Renal cortex interstitium (tissue), 11 donors: ENCODE data around the gene POLR2F. TPM values are rescaled to one million over a fixed set of nuclear protein-coding genes. Genes with fewer than 3 reads are reported as not detected.
"Not testable (repeated sequence)": the region's sequence is repeated elsewhere in the genome, so short reads cannot be mapped to it uniquely, and the experiment has no call there.

ENCODE experiments used
- DNase-seq, 11 donors: peaks; one replicate each; pipeline ENCODE4 v3.0.0-alpha.2; 2013; ENCODE audit warnings: low read depth in 9 of 11, low spot score in 4 of 11; ENCODE audit errors: extremely low read depth in 1 of 11
- polyA plus RNA-seq, 3 donors: library from polyadenylated mRNA; unstranded; fragments of 120-200 nt; gene quantifications; one replicate each; pipeline ENCODE4 v1.2.1, GENCODE V29; 2013; ENCODE audit not compliant: insufficient read length in 3 of 3

Gene POLR2F
- polyA plus RNA-seq, 3 donors = 65.2 to 86.6 (median 69.3) TPM

DNA sequence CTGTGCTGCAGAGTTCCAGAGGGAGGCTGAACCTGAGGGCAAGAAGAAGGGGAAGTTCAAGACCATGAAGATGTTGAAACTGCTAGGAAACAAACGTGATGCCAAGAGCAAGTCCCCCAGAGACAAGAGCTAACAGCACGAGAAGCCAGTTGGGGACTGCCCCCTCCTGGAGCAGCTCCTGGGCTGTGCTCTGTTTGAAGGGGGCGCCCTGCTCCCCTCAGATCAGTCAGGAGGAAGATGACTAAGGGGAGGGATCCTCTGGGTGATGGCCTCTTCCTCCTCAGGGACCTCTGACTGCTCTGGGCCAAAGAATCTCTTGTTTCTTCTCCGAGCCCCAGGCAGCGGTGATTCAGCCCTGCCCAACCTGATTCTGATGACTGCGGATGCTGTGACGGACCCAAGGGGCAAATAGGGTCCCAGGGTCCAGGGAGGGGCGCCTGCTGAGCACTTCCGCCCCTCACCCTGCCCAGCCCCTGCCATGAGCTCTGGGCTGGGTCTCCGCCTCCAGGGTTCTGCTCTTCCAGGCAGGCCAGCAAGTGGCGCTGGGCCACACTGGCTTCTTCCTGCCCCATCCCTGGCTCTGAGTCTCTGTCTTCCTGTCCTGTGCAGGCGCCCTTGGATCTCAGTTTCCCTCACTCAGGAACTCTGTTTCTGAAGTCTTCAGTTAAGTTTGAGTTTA, 12.7 kb upstream of the POLR2F start:
- no peak for DNase-seq

DNA sequence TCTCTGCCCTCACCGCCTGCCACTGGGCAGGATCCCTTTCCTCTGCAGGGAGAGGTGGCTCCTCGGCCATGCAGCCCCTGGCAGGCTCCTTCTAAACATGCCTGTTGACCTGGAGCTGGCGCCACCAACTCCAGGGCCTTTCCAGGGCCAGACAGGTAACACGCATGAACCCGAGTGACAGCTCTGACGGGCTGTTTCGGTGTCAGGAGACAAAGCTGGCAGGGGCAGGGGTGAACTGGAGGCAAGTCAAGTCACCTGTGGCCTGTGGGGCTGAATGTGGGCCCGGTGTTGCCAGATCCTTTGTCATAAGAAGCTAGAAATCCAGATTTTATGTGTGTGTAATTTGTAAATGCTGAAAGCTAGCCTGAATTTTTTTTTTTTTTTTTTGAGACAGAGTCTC, 11.4 kb upstream of the POLR2F start:
- no peak for DNase-seq

DNA sequence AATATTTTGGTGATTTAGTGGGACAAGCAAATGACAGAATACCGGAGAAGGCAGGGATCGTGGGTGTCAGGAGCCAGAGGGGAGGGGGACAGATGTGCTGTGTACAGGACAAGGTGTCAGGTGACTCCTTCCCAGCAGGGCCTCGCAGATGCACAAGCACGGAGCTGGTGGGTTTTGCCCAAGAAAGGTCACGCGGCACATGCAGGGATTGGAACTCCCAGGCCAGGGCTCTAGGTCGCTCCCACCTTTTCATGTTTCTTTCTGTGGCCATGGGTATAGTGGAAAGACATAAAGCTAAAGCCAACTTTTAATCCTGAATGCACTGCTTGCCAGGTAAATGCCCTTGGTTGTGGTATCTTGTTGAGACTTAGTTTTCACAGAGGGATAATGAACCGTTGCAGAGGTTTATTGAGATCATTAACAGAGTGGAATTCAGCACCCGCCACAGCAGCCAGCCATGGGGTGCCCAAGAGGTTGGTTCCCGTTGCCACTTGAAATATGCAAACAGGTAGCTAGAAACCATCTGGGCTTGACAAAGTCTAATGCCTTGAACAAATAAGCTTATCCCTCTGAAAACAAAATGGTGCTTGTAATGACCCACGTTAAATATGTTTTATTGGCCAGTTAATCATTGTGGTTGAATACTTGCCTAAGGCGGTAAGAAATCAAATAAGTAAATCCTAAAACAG, 10.2 kb upstream of the POLR2F start:
- peak in 3 of 11 donors; percentile 41 to 48 (median 46) for DNase-seq

DNA sequence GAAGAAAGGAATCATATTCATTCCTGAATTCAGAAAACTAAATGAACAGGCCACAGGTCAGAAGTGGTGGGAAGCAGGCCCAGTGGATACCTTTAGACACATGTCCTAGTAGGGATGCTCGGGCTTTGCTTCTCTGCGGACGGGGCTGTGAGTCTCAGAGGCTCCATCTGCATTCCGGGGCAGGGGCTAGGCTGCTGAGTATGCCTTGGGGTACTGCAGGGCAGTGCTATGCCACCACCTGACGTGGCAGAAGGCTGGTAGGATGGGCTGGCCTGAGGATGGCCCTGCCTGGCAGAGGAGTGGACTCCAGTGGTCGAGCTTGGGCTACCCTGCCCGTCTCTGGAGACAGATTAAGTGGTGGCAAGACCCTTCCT, 9.7 kb upstream of the POLR2F start:
- no peak for DNase-seq

DNA sequence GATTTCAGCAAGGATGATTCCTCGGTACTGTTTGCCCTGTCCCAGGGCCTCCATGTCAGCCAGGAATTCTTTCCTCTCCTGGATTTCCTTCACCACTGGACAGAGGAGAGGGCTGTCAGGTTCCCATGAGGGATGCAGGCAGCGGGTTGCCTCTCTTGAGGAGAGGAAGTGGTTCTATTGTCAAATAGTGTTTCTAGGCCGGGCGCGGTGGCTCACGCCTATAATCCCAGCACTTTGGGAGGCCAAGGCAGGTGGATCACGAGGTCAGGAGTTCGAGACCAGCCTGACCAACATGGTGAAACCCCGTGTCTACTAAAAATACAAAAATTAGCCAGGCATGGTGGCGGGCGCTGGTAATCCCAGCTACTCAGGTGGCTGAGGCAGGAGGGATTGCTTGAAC, 9.1 kb upstream of the POLR2F start:
- DNase-seq = not testable (repeated sequence)

DNA sequence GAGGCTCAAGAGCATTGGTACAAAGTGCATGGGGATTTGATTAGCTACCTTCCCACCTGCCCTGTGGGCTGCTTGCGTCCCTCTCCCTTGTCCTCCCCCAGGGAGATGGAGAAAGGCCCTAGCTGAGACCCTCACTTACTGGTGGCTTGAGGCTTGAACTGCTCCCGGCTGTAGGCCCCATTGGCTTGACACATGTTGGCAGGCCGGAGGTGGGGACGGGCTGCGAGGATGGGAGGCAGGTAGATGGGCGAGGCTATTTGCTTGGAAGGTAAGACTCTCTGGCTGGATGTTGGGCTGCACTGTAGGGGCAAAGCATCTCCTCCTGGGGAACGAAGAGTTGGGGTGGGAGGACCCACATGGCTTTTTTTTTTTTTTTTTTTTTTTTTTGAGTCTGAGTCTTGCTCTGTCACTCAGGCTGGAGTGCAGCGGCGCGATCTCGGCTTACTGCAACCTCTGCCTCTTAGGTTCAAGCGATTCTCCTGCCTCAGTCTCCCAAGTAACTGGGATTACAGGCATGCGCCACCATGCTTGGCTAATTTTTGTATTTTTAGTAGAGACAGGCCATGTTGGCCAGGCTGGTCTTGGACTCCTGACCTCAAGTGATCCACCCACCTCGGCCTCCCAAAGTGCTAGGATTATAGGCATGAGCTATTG, 6.2 kb upstream of the POLR2F start:
- DNase-seq = not testable (repeated sequence)

DNA sequence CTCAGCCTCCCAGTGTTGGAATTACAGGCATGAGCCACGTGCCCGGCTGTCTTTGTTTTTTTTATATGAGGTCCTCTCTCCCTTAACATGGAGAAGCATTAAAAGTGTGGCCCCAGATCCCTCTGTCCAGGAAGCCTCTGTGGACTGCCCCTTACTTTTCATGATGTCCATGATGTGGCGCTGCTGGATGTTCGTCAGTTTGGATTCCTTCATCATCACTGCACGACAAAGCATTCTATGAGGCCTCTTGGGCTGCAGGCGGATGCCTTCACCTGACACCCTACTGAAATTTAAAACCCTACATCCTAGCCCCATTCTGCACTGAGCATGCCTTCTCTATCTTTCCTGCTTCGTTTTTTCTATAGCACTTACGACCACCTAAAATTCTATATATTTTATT, 2.2 kb upstream of the POLR2F start:
- peak in 1 of 11 donors; percentile 13 for DNase-seq

DNA sequence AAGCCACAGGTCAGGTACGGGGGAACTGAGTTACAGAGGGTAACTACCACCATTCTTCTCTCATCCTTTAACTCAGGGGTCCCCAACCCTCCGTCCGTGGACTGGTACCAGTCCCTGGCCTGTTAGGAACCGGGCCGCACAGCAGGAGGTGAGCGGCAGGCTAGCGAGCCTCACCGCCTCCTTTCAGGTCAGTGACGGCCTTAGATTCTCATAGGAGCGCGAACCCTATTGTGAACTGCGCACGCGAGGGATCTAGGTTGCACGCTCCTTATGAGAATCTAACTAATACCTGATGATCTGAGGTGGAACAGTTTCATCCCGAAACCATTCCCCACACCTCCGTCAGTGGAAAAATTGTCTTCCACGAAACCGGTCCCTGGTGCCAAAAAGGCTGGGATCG, 870 bp upstream of the POLR2F start:
- DNase-seq = not testable (repeated sequence)

DNA sequence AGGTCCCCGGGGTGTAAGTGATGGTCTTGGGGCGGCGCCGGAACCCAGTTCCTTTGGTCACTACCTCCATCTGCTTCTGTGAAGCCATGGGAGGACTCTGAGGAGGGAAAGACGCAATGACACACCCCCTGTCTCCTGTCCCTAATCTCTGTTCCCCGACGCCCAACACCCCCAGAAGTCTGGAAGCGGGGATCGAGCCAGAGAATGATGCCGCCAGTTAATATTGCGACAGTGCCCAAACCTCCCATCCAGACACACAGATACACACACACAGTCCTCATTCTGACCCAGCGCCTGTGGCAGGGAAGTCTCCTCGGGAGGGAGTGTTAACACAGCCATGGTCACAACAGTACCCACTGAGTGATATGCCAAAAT, 450 bp upstream of the POLR2F start:
- DNase-seq = peak in 1 of 11 donors; percentile 14

DNA sequence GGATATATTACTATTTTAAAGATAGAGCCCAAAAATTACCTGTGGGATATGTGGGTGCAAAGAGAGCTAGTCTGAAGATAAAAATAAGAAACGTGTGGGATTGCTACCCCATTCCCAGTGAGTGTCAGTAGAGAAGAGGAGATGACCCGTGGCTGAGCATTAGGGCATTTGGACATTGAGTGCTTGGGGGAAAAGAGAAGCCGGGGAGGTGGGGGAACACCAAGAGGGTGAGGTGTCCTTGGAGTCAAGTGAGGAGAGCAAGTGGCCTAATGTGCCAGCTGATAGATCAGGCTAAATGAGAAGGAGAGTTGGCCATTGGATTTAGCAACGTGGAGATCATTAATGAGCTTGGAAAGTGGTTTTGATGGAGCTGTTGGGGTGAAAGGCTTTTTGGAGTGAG, 1.2 kb downstream of the POLR2F start:
- no peak for DNase-seq

DNA sequence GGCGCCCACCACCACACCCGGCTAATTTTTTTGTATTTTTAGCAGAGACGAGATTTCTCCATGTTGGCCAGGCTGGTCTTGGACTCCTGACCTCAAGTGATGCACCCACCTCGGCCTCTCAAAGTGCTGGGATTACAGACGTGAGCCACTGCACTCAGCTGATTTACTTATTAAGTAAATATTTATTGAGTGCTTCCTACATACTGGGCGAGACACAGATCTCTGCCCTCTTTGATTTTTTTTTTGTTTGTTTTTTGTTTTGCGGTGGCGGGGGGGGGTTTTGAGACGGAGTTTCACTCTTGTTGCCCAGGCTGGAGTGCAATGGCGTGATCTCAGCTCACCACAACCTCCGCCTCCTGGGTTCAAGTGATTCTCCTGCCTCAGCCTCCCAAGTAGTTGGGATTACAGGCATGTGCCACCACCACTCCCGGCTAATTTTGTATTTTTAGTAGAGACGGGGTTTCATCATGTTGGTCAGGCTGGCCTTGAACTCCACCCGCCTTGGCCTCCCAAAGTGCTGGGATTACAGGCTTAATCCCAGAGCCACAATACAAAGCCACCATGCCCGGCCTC, 2.4 kb downstream of the POLR2F start:
- DNase-seq = not testable (repeated sequence)

DNA sequence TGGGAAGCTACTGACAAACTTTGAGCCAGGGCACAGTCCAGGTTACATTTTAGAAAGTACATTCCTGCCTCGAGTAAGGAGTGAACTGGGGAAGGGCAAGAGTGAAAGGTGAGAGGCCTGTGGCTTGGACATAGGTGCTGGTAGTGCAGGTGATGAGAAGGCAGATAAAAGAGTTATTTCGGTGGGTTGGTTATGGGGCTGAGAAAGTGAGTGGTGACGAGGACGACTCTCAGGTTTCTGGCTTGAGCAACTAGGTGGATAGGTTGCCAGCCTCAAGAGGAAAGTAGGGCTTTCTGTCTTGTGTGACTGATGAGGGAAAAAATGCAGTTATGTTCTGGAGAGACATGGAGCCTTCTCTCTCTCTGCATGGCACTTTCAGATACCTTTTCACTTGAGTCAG, 3.7 kb downstream of the POLR2F start:
- no peak for DNase-seq

DNA sequence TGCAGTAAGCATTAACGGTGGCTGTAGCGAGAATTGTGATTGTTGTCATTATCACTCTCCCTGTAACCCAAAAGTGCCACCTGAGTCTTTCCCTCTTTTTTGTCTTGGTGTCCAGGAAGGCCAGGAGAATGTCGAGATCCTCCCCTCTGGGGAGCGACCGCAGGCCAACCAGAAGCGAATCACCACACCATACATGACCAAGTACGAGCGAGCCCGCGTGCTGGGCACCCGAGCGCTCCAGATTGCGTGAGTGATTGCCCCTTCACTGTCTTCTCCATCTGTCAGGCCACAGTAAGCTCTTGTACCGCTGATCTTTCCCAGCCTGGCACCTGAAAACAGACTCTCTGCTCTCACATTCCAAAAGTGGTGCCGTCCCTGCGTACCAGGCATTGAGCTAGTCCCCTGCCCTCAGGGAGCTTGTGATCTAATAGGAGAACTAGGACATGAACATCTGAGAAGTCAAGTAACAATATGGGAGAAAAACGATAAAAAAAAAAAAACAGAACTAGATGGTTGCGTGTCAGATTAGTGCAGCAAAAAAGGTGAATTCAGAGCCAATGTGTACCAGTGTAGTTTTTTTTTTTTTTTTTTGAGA, 5.8 kb downstream of the POLR2F start:
- DNase-seq = no peak

DNA sequence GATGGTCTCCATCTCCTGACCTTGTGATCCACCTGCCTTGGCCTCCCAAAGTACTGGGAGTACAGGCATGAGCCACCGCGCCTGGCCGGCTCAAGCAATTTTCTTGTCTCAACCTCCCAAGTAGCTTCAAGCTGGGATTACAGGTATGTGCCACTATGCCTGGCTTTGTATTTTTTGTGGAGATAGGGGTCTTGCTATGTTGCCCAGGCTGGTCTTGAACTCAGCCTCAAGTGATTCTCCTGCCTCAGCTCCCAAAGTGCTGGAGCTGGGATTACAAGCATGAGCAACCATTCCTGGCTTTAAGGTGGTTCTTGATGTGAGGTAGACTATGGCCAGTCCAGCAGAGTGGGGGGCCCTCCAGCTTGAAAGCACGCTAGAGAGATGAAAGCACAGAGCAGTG, 7.6 kb downstream of the POLR2F start:
- DNase-seq = no peak

DNA sequence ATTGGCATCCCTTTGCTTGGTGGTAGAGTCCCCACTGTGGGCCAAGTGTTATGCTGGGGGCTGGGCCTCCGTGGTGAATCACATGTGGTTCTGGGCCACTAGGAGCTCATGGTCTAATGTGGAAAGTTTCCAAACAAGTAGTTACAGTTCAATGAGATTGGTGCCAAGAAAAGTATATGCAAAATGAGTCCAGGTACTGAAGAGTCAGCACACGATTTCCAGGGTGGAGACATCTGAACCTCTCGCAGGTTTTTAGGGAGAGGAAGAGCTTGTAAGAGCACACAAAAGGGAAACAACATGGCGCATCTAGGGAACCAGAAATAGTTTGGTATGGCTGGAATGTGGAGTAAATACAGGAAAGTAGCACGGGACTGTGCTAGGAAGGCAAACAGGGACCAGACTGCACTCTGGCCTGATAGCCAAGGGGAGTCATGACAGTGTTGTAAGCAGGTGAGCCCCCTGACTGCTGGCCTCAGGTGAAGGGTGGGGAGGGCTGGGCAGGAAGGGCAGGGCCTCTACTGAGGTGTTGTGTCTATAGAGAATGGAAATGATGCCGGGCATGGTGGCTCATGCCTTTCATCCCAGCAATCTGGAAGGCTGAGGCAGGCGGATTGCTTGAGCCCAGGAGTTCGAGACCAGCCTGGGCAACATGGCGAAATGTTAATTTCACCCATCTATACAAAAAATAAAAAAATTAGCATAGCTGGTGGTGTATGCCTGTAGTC, 12.6 kb downstream of the POLR2F start:
- DNase-seq = no peak

DNA sequence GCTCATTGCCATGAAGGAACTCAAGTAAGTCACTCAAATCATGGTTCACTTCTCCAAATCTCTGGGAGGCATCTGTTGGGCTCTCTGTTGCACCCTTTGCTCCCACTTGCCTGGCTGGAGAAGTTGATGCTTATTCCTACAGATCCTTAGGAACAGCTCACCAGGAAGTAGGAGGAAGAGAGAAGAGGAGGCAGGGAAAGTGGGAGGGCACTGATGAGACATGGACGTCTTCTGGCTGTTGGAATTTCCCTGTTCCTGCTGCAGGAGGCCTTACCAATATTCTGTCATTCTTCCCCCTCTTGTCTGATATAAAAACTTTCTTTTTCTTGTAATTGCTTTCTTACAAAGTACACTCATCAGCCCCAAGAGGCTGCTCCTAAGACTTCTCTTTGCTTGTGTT, 13.6 kb downstream of the POLR2F start:
- no peak for DNase-seq

DNA sequence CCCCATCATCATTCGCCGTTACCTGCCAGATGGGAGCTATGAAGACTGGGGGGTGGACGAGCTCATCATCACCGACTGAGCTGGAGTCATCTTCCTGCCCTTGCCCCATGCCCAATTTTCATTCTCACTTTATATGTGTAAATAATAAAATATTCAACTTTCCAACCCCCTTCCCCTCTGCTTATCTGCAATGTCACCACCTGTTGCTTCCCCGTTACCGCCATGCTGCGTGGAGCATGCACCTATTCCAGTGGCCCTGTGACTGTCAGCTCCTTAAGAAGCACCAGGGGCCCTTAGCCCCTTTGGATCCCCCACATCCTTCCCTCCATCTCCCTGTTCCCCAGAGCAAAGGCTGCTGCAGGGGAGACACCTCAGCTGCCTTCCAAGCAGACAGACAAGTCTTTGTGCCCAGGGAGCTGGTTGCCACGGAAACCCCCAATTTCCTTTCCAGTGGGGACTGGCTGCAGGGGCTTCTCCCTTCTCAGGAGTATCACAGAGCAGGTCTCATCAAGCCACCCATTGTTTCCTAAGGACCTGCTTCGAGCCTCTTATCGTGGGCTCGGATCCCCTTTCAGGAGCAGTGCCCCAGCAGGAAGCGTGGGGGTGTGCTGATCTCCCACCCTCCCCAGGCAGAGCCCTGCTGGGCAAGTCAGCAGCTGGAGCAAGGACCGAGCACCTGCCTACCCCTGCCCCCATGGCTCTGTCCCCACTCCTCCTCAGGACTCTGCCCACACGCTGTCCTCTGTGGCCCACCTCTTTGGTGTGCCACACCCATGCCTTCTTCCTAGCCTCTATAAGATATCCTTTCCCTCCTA, 14.3 kb downstream of the POLR2F start:
- DNase-seq = no peak

DNA sequence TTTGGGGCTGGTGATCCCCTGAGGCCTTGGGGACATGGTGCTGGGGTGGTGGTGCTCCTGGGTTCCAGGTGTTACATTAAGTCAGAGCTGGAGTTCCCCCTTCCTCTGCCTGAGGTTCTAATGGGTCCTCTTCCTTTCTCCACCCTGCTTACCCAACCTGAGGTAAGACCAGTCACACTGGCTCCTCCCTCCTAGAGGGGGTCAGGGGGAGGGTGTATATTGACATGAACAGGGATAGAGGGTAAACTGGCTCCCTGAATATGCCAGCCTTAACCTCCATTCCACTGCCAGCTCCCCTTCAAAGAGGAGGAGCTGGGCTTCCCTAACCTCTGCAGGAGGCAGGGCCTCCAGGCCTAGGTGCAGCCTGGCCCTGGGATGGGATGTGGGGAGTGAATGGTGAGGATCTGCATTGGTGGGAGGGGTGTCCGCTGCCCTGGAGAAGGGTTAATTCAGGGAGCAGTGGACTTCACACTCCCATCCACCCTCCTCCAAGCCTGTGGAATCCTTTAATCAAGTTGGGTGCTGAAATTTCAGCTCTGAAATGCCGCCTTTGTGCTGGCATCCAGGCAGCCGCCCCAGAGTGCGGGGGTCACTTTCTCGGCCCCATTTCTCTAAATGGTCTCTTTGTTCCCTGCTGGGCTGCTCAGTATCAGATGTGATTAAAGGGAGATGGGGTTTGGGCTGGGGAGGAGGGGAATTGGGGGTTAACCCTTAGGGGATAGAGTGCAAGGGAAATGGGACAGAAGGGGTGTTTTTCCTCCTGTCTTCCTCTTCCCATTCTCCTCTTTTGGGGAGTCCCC, 15.2 kb downstream of the POLR2F start:
- DNase-seq = no peak
